Measurements from ENCODE around the gene NCOA5.

The NCOA5 gene

GRCh38 chr20:46089417-46090388 lies at the start of gene NCOA5:
Gene NCOA5, minus strand, starts transcription at chr20:46089962. Its CDS starts 10,538 bp downstream, at chr20:46079424.
- DNase-seq: peak; percentile 84

- no peak for DNase-seq
Observed at GRCh38 chr20:46139266-46139889, 49.6 kb upstream of the NCOA5 start.

GRCh38 chr20:46137816-46138215 lies 48.1 kb upstream of the NCOA5 start:
- DNase-seq: no peak

DNA sequence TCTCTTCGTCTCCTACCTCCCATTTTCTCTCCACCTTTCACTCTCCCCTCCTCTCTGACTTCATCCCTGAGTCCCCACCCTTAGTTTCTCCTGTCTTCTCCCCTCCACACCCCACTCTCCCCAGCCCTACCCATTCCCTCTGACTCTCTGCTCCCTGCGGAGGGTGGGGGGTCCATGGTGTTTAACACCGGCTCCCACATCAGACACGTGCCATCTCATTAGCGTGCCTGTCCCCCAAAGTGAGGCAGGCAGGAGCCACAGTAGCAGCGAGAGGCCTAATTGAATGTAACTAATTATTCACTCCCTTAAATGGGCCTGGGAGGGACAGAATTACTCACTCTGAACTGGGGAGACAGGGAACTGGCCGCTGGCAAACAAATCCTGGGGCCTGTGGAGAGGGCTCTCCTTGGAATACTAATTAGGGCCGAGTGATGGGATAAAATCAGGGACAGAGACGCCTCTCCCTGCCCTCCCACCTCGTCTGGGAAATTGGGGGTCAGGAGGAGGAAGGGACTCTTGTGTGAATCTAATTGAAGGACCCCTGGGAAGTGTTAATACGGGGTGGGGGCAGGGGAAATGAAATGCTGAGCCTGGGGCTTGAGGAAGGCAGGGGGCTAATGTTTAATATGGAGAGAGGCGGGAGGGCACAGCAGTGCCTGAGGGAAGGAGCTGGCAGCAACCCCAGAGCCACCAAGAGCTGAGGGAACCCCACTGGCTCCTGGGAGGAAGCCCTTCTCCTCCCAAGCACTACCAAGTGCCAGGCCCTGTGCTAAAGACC lies 46.3 kb upstream of the NCOA5 start:
- DNase-seq: no peak

- DNase-seq: no peak
Observed at GRCh38 chr20:46134716-46135115, 45.0 kb upstream of the NCOA5 start.

GRCh38 chr20:46133886-46134654 lies 44.3 kb upstream of the NCOA5 start:
- no peak for DNase-seq

- DNase-seq: no peak
Observed at GRCh38 chr20:46132705-46133120, 43.0 kb upstream of the NCOA5 start.

DNA sequence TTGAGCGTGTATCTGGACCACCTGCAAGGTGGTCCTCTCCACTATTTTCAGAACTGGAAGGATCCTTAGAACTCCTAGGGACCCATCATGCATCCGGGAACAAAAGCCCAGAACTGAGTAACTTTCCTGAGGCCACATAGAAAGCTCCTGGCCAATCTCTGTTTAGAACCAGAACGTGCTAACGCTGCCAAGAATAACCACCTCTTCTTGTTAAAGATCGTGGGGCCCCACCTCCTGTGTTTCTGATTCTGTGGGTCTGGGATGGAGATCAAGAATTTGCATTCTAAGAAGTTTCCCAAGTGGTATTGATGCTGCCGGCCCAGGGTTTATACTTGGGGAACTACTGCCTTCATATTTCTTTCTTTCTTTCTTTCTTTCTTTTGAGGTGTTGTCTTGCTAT lies 41.6 kb upstream of the NCOA5 start:
- DNase-seq: no peak

GRCh38 chr20:46130534-46130933 lies 40.8 kb upstream of the NCOA5 start:
- peak; percentile 43 for DNase-seq

- DNase-seq: no peak
Observed at GRCh38 chr20:46129955-46130481, 40.3 kb upstream of the NCOA5 start.

GRCh38 chr20:46128310-46129151 lies 38.8 kb upstream of the NCOA5 start:
- DNase-seq: no peak

- no peak for DNase-seq
Observed at GRCh38 chr20:46127396-46128010, 37.7 kb upstream of the NCOA5 start.

DNA sequence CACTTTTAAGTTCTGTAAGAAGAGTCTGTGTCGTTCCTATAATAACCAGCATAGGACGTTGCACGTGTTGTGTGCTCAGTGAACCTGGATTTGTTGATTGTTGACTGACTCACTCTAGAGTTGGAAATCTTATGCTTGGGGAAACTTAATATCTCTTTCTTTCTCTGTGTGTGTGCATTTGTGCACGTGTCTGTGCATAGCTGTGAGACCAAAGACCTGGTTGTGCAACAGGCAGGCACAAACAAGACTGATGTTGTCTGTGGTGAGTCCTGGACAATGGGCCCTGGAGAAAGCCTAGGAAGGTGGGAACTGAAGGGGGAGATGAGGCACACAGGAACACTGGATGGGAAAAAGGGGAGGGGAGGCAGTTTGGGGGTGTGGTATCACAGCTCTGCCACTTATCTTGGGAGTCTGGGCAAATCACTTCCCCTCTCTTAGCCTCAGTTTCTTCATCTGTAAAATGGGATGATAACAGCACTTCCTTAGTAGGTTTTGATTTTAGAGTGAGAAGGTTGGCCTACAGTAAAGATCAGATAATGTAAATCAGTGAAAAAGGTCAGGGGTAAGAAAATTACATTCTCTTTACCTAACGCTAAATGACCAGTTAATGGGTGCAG lies 36.8 kb upstream of the NCOA5 start:
- no peak for DNase-seq

GRCh38 chr20:46123482-46124245 lies 33.9 kb upstream of the NCOA5 start:
- DNase-seq: no peak

- DNase-seq: no peak
Observed at GRCh38 chr20:46122516-46123481, 33.0 kb upstream of the NCOA5 start.

DNA sequence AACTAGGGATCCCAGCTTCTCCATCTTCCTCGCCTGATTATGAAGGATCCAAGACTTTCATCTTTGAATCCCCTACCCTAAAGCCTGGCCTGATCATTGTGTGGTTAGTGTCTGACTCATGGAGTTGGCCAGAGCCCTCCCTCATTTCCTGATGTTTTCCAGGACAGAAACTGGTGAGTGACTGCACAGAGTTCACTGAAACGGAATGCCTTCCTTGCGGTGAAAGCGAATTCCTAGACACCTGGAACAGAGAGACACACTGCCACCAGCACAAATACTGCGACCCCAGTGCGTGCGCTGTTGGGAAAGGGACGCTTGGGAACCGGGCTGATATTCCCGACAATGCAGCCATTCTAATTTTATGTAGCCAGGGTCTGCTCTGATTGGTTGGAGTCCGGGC lies 32.3 kb upstream of the NCOA5 start:
- DNase-seq: no peak

DNA sequence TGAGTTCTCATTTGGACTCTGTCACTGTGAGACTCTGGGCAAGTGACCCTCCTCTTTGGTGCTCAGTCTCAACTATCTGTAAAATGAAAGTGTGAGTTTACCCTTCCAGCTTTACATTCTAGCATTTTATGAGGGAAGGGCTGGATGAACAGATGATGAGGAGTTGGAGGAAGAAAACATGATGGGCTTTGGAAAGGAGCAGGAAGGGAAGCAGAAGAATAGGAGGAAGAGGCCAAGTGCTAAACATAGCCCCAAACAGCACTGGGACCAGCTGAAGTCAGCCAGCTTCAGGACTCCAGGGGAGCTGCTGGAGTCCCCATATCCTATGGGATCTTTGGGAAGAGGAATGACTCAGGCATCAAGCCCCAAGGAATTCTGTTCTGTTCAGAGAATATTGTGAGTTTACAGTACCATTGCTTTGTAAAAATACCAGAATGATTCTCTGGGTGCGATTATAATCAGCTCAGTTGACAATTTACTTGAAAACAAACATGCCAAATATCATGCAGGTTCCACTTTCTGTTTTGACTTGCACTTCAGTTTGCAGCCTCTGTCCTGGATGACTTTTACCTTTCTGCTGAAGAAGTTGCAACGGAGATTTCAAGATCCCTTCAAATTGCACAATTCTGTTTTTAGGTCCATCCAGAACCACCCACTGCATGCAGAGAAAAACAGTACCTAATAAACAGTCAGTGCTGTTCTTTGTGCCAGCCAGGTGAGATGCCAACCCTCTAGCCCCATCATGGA lies 31.6 kb upstream of the NCOA5 start:
- no peak for DNase-seq

DNA sequence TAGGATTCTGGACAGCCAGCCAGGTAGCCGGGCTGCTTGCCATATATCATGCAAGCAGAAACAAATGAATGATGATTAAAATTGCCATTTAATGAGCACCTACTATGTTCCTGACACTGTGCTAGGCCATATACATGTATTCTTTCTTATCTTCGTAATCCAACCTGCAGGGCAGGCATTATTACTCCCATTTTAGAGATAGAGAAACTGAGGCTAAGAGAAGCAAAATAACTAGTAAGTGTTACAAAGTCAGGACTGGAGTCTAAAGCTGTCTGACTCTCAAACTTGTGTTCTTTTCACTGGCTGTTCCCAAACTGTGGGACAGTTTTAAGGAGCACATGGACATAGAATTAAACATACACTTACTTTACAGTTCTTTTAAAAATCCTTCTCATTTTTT lies 30.4 kb upstream of the NCOA5 start:
- no peak for DNase-seq
